Fibroblast of upper back skin (primary cell): ENCODE measurements around the gene ARID4B.
"Not testable (repeated sequence)": the region's sequence is repeated elsewhere in the genome, so short reads cannot be mapped to it uniquely, and the experiment has no call there.

Source experiments
- DNase-seq: peaks from one replicate; pipeline ENCODE4 v3.0.0-alpha.2; 2013

Gene ARID4B

DNA sequence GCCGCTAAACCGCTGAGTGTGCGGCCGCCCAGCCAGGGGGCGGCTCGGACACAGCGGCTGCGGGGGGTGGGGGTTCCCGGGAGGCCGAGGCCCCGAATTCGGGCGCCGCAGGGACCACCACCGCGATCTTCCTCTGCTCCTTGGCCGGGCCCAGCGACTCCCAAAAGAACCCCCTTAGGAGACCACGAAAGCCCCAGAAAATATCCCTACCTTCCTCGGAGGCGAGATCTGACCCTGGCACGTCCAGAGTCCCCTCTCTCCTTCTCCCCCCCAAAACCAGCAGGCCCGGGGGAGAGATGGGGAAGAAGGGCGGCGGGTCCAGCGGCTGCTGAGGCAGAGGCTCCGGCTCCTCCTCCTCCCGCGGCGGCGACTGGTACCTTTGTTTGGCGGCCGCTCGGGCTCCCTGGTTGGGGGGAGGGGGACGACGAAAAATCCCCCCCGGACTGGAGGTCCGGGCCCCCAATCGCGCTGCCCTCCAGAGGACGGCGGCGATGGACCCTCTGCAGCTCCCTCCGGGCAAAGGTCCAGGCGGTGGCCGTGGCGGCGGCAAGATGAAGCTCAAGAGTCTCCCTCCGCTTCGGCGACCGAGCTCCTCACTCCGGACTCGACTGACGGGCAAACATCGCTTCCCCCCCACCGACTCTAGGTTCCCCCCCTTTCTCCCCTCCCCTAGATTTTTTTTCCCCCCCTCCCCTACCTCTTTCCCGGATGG, at the start of gene ARID4B:
Gene ARID4B, minus strand, starts transcription at position 621 of the 712 bp plus-strand sequence. CDS start 1,260 bp downstream, outside the sequence.
- no peak for DNase-seq

DNA sequence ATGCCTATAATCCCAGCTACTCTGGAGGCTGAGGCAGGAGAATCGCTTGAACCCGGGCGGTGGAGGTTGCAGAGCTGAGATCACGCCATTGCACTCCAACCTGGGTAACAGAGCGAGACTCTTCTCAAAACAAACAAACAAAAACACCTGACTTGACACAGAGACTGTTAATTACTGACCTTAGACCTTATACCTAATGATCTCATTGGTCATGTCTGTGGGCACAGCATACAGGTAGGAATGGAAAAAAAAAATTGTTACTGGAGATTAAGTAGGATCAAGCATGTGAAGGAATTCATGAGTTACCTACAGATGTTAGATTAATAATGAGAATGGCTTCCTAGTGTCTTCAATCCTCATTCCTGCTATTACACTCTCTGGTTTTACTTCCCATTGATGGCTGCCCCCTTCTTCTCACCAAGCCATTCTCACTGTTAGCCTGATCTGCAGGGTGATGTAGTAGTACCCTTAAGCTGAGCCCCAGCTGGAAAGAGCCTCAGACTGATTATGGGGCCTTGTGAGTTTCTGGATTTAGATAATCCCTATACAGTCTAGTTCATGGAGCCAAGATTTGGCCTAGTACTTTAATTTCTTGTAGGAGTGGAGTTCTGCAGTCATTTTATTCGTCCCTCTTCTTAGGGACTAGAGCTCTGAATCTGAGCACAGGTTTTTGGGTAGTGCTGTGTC, 48.1 kb upstream of the ARID4B start:
- DNase-seq, result no peak

DNA sequence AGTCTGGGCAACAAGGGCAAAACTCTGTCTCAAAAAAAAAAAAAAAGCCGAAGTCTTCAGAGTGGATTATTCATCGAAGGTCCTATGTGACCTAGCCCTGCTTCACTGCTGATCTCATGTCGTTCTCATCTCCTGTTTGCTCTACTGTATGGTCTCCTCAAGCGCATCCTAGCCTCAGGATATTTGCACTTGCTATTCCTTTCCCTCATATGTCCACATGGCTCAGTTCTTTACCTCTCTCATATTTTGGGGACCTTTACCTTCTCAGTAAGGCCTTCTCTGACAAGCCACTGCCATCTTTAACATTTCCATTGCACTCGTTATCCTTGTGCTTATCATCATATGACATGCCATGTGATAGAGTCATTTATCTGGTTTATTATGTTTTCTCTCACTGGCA, 41.8 kb upstream of the ARID4B start:
- DNase-seq, result no peak

GRCh38 chr1:235368428-235368827, 40.4 kb upstream of the ARID4B start:
- no peak for DNase-seq

DNA sequence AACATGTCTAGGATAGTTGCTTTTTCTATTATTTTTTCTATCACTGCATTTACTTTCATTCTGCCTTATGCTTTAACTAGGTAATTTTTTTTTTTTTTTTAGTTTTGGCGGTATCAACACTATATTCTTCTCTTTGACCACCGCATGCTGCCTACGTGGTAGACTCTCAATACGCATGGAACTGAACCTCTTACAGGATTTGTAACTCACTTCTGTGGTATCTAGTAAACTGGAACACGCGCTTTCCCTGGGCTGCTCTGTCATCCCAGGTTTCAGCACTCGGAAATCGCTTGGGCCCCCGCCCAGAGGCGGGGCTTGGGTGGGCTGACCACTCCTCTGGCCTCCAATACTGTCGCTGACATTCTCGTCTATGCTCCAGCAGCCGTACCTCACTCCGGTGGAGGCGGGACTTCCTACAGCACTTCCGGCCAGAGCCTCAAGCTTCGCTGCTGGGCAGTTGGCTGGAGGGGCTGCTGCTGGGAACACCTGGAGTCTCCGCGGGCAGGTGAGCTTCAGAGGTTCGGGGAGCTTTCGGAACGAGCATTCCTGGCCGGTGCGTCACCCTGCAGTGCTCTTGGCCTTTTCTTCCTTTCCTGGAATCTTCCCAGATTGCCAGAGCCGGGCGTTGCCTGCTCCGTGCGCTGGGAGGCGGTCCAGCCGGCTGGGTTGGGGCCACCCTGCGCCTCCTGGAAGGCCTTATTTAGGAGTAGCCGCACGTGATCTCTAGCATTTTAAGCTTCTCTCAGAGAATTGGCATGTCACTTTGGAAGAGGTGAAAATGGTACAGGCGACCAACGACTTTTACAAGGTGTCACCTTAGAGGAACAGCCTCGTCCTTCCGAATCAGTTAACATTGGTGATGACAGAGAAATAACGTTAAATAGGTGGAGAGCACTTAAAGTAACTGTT, 39.3 kb upstream of the ARID4B start, which contains the start of gene TBCE:
Gene TBCE, plus strand, starts transcription at position 428 of the 909 bp plus-strand sequence. CDS start 12,623 bp downstream, outside the sequence.
- peak; percentile 97 for DNase-seq

DNA sequence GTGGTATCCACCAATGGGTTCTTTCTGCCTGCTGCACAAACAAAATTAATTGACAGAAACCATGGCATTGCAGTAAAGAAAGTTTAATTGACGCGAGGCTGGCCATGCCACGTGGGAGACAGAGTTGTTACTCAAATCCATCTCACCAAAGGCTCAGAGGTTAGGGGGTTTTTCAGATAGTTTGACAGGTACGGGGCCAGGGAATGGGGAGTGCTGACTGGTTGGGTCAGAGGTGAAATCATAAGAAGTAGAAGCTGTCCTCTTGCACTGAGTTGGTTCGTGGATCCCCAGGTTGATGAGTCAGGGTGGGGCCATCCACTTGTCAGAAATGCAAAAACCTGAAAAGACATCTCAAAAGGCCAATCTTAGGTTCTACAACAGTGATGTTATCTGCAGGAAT, 38.3 kb upstream of the ARID4B start:
- DNase-seq, result no peak

- not testable (repeated sequence) for DNase-seq
Measured at GRCh38 chr1:235364189-235364588, 36.2 kb upstream of the ARID4B start.

GRCh38 chr1:235358899-235359298, 30.9 kb upstream of the ARID4B start:
- no peak for DNase-seq

GRCh38 chr1:235357485-235358373, 29.8 kb upstream of the ARID4B start:
- no peak for DNase-seq

DNA sequence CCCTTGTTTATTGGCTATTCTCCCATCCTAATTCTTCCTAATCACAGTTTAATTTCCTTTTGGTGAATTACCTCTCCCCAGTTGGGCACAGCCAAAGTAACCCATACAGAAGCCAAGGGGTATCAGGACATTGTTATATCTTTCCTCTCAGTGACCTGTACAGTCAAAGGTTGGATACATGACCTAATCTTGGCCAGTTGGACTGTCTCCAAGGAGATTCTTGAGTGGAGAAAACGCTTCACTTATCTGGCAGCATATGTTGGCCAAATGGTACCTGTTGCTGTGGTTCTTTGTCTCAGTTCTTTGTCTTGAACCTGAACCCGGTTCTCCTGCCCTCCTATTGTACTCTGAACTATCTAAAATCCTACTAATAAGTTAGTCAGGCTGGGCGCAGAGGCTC, 23.9 kb upstream of the ARID4B start:
- DNase-seq, result no peak

- no peak for DNase-seq
Measured at GRCh38 chr1:235351441-235351840, 23.5 kb upstream of the ARID4B start.

DNA sequence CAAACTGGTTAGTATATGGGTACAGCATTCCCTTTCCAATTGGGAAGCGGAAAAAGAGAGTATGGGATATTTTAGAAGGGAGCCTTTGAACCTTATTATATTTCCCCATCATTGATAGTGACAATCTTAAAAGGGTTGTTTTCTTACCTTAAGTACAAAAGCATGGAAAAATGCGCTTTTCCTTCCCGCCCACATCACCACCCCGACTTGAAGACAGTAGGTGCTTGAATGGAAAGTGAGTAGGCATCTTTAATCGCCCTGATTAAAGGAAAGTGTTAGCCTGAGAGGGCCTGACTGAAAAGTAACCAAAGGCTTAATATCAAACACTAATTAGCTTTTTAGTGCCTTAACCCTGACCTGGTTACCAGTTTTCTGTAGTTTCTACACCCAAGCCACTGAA, 15.7 kb upstream of the ARID4B start:
- DNase-seq, result no peak

- no peak for DNase-seq
Measured at GRCh38 chr1:235342471-235342870, 14.5 kb upstream of the ARID4B start.

GRCh38 chr1:235342039-235342438, 14.1 kb upstream of the ARID4B start:
- DNase-seq, result no peak

DNA sequence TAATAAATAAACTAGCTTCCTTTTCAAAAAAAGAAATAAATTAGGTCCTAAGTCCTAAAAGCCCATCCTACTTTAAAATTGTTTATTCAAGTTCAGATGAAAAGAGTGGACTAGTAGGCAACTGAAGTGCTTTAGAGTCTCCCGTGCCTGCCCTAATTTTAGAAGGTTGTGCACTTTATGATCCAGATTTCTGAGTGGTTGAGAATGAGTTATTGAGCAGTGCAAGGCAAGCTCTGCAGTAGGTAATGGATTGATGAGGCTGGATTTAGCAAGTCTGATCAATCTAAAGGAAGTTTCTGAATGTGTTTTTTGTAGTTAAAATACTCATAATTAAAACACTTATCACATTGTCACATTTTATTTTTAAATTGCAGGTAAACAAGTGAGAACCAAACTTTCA, 13.4 kb upstream of the ARID4B start:
- no peak for DNase-seq

- DNase-seq, result peak; percentile 10
Measured at GRCh38 chr1:235339746-235340145, 11.8 kb upstream of the ARID4B start.

DNA sequence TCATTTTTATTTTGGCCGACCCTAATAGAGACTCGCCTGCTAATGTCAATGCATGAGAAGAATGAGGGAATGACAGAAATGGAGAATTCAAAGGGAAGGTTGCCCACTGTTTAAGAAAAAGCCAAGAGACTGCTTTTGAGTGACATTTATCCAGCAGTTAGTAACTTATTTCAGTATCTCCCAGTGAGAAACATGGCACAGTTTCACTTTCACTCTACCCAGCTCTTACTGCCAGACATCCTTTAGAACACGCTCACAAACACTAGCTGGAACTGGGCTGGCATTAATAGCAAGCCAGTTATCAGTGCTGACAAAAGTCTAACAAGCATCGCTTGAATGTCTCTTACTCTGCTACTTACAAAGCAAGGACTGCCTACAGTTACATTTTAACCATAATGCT, 8.9 kb upstream of the ARID4B start:
- no peak for DNase-seq

- DNase-seq, result no peak
Measured at GRCh38 chr1:235331401-235331800, 3.4 kb upstream of the ARID4B start.

DNA sequence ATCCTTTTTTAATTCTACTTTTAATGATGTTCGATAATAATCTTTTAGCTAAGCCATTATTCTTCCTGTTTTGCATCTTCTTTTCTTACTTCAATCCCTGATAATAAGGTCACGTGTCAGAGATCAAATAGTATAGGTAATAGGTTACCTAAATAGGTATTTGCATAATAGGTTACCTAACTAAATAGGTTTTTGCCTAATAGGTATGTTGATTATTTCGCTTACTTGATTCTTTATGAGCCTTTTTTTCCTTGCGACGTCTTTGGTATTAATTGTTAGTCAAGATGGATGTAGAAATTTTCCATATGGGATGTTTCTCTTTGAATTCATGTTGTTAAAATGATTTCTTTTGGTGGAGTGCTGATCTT, 2.9 kb upstream of the ARID4B start:
- DNase-seq, result no peak

DNA sequence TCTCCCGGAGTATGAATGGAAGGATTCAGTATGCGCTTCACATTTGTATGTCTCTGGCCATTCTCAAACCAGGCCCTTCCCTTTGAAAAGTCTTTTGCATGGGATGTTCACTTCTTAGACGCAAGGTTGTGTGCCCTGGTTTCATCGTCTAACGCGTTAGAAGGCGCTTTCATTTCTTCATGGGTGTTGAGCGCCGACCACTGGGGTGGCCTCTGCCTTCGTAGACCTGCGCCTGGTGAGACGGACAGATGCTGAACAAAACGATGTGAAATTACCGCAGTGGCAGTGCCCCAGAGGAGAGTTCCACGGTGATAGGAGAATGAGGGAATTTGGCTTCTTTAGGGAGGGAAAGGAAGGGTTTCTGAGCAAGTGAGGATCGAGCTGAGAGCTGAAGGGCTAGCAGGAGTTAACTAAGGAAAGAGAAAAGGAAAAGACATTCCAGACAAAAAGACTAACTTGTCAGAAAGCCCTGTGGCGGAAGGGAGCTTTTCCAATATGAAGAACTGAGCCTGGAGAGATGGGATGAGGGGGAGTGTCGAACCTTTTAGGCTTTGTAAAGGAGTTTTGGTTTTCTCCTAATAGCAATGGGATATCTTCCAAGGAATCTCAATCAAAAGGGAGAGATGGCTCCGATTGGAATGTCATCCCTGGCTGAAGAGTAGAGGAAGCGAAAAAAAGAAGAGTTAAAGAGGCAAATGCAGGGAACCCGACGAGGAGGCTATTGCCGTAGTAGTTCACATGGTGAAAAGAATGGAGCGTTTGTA, 1.3 kb upstream of the ARID4B start:
- DNase-seq, result no peak

GRCh38 chr1:235328271-235329138, 526 bp upstream of the ARID4B start, which contains the start of gene GGPS1:
GGPS1 (plus strand) TSS chr1:235328570; CDS start chr1:235335265, 6,695 bp downstream.
- DNase-seq, result peak; percentile 100
